Liver (tissue), 3 donors: ENCODE data around the gene TMEM183A.

Source experiments
- EGR1 ChIP-seq, 2 donors: IDR thresholded peaks; 2 replicates each; pipeline ENCODE4 v1.6.1; 2016 to 2018; ENCODE audit warnings: antibody characterized with exemption in 2 of 2, low read depth in 2 of 2
- FOXA2 ChIP-seq: IDR thresholded peaks from 2 replicates; pipeline ENCODE4 v1.6.1; 2016; ENCODE audit warnings: antibody characterized with exemption
- GABPA ChIP-seq, 2 donors: IDR thresholded peaks in 1 of 2; conservative IDR thresholded peaks in 1 of 2; 2 replicates each; pipeline ENCODE4 v1.6.1; 2016; ENCODE audit warnings: antibody characterized with exemption in 2 of 2, mild to moderate bottlenecking in 1 of 2, moderate library complexity in 1 of 2
- JUND ChIP-seq, 2 donors: IDR thresholded peaks; 2 replicates each; pipeline ENCODE4 v1.6.1; 2016; ENCODE audit warnings: antibody characterized with exemption in 2 of 2
- RAD21 ChIP-seq, 2 donors: IDR thresholded peaks; 2 replicates each; pipeline ENCODE4 v1.6.1; 2016; ENCODE audit warnings: antibody characterized with exemption in 2 of 2, mild to moderate bottlenecking in 2 of 2
- SP1 ChIP-seq: IDR thresholded peaks from 2 replicates; pipeline ENCODE4 v1.6.1; 2018; ENCODE audit warnings: antibody characterized with exemption, mild to moderate bottlenecking
- TAF1 ChIP-seq: conservative IDR thresholded peaks from 2 replicates; pipeline ENCODE4 v1.6.1; 2016; ENCODE audit warnings: antibody characterized with exemption, mild to moderate bottlenecking
- YY1 ChIP-seq: IDR thresholded peaks from 2 replicates; pipeline ENCODE4 v1.6.1; 2016; ENCODE audit warnings: antibody characterized with exemption, mild to moderate bottlenecking
- TF ChIP-seq, protein P1 (sequence below): fragments of 150-350 bp; IDR thresholded peaks from 2 replicates; pipeline ENCODE4 v1.5.1; 2017; ENCODE audit warnings: improper control_type of control experiment, low read depth, low read length; ENCODE audit not compliant: missing input control
- TF ChIP-seq, protein P2 (sequence below): IDR thresholded peaks from 2 replicates; pipeline ENCODE4 v1.6.1; 2016; ENCODE audit warnings: antibody characterized with exemption, mild to moderate bottlenecking
- TF ChIP-seq, protein P3 (sequence below): IDR thresholded peaks from 2 replicates; pipeline ENCODE4 v1.6.1; 2016; ENCODE audit warnings: antibody characterized with exemption
- TF ChIP-seq, protein P4 (sequence below): IDR thresholded peaks from 2 replicates; pipeline ENCODE4 v1.6.1; 2016; ENCODE audit warnings: antibody characterized with exemption
- TF ChIP-seq, protein P5 (sequence below): IDR thresholded peaks from 2 replicates; pipeline ENCODE4 v1.6.1; 2016; ENCODE audit warnings: antibody characterized with exemption
- donor health status: healthy.
- donor health status: healthy.

DNA sequence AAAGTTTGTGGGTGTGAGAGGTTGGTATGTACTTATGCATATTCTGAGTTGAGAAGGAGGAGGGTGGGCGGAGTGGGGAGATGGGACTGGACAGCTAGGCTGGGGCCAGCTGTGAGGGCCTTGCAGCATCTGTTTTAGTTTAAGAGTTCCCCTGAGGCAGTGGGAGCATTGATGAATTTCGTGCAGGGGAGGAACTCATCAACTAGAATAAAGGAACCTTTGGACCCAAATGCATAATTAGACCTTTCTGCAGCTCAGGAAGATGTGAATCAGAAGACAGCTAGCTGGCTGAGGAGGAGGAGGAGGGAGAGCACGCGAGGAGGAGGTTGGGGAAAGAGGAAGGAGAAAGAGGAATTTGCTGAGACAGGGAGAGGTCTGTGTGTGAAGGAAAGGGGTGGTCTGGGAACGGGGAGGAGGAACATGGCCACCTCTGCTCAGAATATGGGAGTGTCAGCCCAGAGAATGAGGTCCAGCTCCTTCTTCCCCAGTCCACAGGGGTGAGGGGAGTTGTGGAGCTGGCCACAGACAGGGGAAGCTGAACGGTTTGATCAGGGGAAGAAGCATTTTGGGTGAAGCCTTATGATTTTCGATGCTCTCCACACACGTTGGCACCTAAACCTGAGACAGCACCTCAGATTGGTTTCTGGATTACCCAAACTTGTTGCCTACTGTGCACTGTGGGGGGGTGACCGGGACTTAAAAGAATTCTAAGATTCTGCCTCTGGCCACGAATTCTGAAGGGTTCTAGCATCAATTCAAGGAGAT lies 50.9 kb downstream of the TMEM183A start:
- TF ChIP-seq, protein P1, sequence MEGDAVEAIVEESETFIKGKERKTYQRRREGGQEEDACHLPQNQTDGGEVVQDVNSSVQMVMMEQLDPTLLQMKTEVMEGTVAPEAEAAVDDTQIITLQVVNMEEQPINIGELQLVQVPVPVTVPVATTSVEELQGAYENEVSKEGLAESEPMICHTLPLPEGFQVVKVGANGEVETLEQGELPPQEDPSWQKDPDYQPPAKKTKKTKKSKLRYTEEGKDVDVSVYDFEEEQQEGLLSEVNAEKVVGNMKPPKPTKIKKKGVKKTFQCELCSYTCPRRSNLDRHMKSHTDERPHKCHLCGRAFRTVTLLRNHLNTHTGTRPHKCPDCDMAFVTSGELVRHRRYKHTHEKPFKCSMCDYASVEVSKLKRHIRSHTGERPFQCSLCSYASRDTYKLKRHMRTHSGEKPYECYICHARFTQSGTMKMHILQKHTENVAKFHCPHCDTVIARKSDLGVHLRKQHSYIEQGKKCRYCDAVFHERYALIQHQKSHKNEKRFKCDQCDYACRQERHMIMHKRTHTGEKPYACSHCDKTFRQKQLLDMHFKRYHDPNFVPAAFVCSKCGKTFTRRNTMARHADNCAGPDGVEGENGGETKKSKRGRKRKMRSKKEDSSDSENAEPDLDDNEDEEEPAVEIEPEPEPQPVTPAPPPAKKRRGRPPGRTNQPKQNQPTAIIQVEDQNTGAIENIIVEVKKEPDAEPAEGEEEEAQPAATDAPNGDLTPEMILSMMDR, result no peak
- no peak for TF ChIP-seq RAD21 (IDR thresholded peaks at IDR 0.05)
- TF ChIP-seq, protein P2, sequence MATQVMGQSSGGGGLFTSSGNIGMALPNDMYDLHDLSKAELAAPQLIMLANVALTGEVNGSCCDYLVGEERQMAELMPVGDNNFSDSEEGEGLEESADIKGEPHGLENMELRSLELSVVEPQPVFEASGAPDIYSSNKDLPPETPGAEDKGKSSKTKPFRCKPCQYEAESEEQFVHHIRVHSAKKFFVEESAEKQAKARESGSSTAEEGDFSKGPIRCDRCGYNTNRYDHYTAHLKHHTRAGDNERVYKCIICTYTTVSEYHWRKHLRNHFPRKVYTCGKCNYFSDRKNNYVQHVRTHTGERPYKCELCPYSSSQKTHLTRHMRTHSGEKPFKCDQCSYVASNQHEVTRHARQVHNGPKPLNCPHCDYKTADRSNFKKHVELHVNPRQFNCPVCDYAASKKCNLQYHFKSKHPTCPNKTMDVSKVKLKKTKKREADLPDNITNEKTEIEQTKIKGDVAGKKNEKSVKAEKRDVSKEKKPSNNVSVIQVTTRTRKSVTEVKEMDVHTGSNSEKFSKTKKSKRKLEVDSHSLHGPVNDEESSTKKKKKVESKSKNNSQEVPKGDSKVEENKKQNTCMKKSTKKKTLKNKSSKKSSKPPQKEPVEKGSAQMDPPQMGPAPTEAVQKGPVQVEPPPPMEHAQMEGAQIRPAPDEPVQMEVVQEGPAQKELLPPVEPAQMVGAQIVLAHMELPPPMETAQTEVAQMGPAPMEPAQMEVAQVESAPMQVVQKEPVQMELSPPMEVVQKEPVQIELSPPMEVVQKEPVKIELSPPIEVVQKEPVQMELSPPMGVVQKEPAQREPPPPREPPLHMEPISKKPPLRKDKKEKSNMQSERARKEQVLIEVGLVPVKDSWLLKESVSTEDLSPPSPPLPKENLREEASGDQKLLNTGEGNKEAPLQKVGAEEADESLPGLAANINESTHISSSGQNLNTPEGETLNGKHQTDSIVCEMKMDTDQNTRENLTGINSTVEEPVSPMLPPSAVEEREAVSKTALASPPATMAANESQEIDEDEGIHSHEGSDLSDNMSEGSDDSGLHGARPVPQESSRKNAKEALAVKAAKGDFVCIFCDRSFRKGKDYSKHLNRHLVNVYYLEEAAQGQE, result no peak
- no peak for TF ChIP-seq EGR1 (IDR thresholded peaks at IDR 0.05; ENCODE audit: low read depth in 2 of 2)
- TF ChIP-seq, protein P3, sequence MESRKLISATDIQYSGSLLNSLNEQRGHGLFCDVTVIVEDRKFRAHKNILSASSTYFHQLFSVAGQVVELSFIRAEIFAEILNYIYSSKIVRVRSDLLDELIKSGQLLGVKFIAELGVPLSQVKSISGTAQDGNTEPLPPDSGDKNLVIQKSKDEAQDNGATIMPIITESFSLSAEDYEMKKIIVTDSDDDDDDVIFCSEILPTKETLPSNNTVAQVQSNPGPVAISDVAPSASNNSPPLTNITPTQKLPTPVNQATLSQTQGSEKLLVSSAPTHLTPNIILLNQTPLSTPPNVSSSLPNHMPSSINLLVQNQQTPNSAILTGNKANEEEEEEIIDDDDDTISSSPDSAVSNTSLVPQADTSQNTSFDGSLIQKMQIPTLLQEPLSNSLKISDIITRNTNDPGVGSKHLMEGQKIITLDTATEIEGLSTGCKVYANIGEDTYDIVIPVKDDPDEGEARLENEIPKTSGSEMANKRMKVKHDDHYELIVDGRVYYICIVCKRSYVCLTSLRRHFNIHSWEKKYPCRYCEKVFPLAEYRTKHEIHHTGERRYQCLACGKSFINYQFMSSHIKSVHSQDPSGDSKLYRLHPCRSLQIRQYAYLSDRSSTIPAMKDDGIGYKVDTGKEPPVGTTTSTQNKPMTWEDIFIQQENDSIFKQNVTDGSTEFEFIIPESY, result no peak
- TF ChIP-seq SP1, result no peak
- no peak for TF ChIP-seq FOXA2
- TF ChIP-seq YY1, result no peak
- TF ChIP-seq, protein P4, sequence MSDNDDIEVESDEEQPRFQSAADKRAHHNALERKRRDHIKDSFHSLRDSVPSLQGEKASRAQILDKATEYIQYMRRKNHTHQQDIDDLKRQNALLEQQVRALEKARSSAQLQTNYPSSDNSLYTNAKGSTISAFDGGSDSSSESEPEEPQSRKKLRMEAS, result no peak
- TF ChIP-seq, protein P5, sequence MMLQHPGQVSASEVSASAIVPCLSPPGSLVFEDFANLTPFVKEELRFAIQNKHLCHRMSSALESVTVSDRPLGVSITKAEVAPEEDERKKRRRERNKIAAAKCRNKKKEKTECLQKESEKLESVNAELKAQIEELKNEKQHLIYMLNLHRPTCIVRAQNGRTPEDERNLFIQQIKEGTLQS, result no peak
- no peak for TF ChIP-seq TAF1
- no peak for TF ChIP-seq JUND (IDR thresholded peaks at IDR 0.05)
- no peak for TF ChIP-seq GABPA (IDR thresholded peaks at IDR 0.05 in 1 of 2, conservative IDR thresholded peaks at IDR 0.05 in 1 of 2)
